SIG-M5 treated with dmso at 0.1 percent for 504 hours (cell line): Measurements from ENCODE around the gene NBL1.
"Not testable (repeated sequence)": the region's sequence is repeated elsewhere in the genome, so short reads cannot be mapped to it uniquely, and the experiment has no call there.

Experiments used
- DNase-seq: peaks from one replicate; lab custom pipeline; 2025; ENCODE audit not compliant: unreplicated experiment; lab: John Stamatoyannopoulos, UW

Gene NBL1

DNA sequence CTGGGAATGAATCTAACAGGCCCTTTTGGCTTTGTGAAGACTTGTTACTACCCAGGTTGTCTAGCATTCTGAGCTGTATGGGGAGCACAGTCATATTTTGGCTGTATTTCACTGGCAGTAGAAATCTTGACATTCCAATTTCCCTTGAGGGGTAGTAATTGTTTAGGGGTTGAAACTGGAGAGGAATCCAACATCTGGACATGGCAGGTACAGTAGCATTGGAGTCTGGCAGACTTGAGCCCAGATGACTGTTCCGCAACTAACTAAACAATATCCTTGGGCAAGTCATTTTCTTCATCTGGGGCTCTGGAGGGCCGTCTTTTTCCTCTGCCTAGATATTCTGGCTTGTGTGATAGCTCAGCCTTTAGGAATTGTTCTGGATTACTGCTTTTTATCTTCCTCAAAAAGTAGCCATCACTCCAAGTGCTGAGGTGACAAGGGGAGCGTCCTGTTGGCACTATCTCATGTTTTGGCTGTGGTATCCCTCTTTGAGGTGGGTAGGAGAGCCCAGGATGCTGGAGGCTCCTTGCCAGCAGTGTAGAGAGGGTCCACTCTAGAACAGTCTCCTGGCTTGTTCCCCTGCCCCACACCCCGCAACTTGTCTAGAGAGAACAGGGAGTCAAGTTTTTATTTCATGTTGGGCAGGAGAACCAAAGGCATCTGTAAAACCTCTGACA is 22.7 kb upstream of the NBL1 start:
- no peak for DNase-seq

DNA sequence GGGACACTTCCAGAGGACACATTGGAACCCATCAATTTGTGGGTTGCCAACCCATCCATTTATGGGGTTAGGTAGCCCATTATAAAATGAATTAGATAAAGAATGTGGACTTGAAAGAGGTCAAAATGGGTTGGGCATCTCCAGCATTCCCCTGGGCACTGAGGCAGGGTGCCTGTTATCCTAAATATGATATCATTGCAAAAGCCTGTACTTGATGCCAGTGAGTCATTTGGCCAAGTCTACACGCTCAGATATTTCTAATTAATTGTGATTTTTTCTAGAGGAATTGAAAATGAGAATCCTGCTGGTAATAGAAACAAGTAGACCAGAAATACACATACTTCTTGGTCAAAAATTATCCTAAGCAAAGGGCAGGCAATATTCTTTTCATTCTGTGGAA is 21.9 kb upstream of the NBL1 start:
- no peak for DNase-seq

DNA sequence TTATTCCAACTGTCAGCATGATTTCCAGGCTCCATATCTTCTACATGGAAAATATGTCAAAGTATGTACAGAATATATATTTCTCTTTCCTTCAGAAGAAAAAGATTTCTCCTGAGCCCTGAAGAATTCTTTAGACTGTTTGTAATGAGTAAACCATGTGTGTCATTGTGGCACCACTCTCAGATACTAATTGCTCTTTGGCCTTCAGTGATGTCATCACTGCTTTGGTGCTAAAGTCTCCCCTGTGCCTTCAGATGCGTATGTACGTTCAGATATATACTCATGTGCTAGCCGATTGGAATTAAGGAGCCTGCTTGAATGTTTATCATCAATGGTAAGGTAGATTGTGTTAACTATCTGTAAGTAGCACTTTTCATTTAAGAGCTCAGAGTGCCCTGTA is 20.6 kb upstream of the NBL1 start:
- no peak for DNase-seq

GRCh38 chr1:19625291-19625937 is 18.7 kb upstream of the NBL1 start:
- DNase-seq, result no peak

DNA sequence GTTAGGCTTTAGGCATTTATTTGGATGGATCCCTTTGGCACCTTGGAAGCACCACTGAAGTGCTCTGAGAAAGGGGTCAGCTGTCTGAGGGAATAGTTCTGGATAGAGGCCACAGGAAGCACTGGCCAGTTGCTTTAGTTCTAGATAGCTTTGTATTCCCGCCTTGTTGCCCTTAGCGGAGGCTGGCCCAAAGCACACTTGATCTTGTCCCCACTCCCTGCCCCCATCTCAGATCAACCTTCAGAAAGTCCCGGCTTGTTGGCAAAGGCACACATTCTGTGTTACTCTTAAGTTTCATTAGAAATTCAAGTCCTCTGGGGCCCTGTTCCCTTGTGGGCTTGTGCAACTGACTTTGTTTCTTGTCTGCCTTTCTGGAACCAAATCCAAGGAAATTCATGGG is 15.2 kb upstream of the NBL1 start:
- no peak for DNase-seq

DNA sequence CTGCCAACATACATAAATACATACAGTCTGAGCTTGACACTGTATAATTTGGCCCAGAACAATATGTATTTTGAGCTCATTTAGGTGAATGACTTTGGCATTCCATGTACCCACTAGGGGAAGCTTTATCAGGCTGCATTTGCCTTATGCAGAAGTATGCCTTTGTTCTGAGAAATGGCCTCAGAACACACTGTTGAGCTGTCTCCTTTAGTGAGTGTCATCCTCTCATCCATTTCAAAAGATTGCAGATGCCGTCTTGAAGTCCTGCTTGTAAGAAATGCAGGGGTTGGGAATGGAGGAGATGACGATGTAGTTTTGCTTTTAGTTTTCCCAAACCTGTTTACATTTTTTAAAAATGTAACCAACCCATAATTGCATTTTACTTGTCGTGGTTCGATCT is 14.8 kb upstream of the NBL1 start:
- no peak for DNase-seq

GRCh38 chr1:19630192-19630591 is 13.9 kb upstream of the NBL1 start:
- DNase-seq, result not testable (repeated sequence)

GRCh38 chr1:19630720-19631395 is 13.3 kb upstream of the NBL1 start:
- DNase-seq, result no peak

DNA sequence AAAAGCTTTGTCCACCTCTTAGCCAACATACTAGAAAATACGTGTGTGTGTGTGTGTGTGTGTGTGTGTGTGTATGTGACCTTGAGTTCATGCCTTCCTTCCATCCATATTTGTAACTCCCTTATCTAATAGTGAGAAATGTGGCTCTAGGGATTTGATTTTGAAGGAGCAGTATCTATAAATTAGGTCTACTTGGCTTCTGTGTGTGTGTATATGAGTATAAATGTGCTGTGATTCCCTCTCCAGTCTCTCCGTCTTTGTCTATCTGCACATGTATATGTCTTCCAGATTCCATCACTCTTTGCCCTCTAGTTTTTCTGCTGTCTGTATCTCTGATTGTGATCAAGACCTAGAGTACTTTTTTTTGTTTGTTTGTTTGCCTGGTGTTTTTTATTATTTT is 11.9 kb upstream of the NBL1 start:
- no peak for DNase-seq

GRCh38 chr1:19633106-19633505 is 11.0 kb upstream of the NBL1 start:
- no peak for DNase-seq

GRCh38 chr1:19635064-19635463 is 9.0 kb upstream of the NBL1 start:
- not testable (repeated sequence) for DNase-seq

GRCh38 chr1:19635646-19636045 is 8.5 kb upstream of the NBL1 start:
- DNase-seq, result no peak

- no peak for DNase-seq
Observed at GRCh38 chr1:19636065-19636464, 8.0 kb upstream of the NBL1 start.

GRCh38 chr1:19636749-19637148 is 7.4 kb upstream of the NBL1 start:
- not testable (repeated sequence) for DNase-seq

DNA sequence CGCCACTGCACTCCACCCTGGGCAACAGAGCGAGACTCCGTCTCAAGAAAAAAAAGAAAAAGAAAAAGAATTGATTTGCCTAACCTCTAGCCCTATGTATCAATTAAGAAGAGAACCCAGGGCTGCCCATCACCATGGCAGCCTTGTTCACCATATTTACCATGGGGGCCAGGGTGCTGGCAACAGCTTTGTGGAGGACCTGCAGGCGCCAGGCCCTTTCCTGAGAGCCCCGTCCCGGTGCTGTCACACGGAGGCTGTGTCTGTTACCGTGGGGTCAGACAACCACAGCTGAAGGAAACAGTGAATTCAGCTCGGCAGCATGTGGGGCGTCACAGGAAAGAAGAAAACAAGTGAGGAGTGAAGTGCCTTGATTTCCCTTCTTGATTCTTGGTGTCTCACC is 6.5 kb upstream of the NBL1 start:
- no peak for DNase-seq

GRCh38 chr1:19639228-19639627 is 4.9 kb upstream of the NBL1 start:
- DNase-seq, result not testable (repeated sequence)

- no peak for DNase-seq
Observed at GRCh38 chr1:19639999-19640362, 4.1 kb upstream of the NBL1 start.

DNA sequence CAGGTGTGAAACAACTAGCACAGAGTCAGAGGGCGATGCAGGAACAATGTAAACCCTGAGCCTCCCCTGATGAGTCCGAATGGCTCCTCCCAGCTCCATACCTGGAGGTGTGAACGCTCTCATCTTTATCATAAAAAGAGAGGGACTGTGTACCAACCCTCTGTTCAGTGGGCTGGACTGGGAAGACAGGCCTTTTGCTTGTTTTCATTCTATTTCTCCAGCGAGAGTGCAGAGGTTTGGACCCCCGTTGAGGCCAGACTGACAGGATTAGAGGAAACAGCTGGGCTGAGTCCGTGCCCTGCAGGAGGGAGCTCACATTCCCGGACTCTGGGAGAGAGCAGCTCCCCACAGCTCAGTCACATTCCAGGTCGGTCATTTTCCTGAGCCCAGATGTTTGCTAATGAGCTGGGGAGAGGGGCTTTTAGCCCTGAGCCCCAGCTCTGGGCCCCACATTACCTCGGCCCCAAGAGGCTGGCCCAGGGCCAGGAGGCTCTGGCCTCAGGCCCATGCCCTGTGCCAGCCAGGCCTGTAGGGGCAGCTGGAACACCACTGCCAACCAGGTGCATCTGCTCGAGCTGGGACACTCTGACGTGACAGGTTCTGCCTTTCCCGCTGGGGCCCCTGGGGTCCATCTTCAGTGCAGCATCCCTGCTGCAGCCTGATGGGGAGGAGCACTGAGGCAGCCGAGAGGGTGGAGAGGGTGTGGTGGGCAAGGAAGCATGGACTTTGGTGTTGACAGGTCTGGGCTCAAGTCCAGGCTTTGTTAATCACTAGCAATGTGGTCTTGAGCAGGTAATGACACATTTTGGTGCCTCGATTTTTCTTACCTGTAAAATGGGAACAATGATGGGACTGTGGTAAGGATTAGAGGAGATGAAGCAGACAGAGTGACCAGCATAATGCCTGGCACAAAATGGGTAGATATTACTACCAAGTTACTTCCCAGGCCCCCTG is 3.5 kb upstream of the NBL1 start:
- DNase-seq, result no peak

DNA sequence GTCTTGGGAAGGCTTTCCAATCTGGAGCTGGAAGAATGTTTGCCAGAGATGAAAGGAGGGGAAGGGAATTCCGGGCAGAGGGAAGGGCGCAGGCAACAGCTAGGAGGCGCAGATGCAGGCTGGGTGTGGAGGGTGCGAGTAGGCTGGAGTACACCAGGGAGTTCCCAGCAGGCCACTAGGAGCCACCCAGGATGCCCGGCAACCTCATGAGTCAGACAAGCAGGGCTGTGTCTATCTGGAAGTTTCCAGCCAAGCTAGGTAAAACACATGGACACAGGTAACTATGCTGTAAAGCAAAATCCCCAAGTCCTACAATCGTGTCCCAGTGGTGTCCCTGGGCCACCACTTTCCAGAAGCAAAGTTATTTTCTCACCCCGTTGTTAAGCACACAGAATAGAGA is 990 bp upstream of the NBL1 start:
- DNase-seq, result peak; percentile 30

DNA sequence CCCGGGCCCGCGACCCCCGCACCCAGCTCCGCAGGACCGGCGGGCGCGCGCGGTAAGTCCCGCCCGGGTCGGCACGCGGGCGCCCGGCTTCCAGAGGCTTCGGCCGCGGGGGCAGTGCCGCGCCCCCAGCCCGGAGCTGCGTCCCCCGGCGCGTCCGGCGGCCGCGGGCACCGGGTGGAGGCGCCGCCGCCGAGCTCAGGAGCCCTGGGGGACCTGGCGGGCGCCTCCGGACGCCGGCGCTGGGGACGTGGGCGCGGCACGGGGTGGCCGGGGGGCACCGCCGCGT is 227 bp downstream of the NBL1 start:
- DNase-seq, result no peak

- no peak for DNase-seq
Observed at GRCh38 chr1:19644681-19645410, 735 bp downstream of the NBL1 start.
